Type B pancreatic cell (in vitro differentiated cells): Measurements from ENCODE around the gene HOXB6. TPM values are rescaled to one million over a fixed set of nuclear protein-coding genes. Genes with fewer than 3 reads are reported as not detected.

Experiments
- DNase-seq: peaks from one replicate; pipeline ENCODE4 v3.0.0; 2021; ENCODE audit warnings: mixed read lengths; ENCODE audit not compliant: unreplicated experiment; ENCODE audit errors: extremely low spot score
- H3K27ac Mint-ChIP-seq: 2 replicates; pipeline ENCODE4 v1.8.0; 2021; ENCODE audit warnings: mild to moderate bottlenecking, mixed read lengths
- H3K27me3 Mint-ChIP-seq: 2 replicates; pipeline ENCODE4 v1.8.0; 2021; ENCODE audit warnings: mixed read lengths
- H3K36me3 Mint-ChIP-seq: 2 replicates; pipeline ENCODE4 v1.8.0; 2021; ENCODE audit warnings: mixed read lengths
- H3K4me1 Mint-ChIP-seq: one replicate; pipeline ENCODE4 v1.8.0; 2021; ENCODE audit warnings: mixed read lengths; ENCODE audit not compliant: unreplicated experiment
- H3K4me3 Mint-ChIP-seq: 2 replicates; pipeline ENCODE4 v1.8.0; 2021; ENCODE audit warnings: mild to moderate bottlenecking, mixed read lengths
- H3K9me3 Mint-ChIP-seq: 2 replicates; pipeline ENCODE4 v1.8.0; 2021; ENCODE audit warnings: mixed read lengths
- CTCF ChIP-seq: fragments of 200-600 bp; sonication (generic); conservative IDR thresholded peaks from 2 replicates; pipeline ENCODE4 v1.5.0; 2021; ENCODE audit warnings: antibody characterized with exemption, mild to moderate bottlenecking
- total RNA-seq: library from RNA; stranded (reverse); gene quantifications from 2 replicates; pipeline ENCODE4 v1.2.1, GENCODE V29; 2021; ENCODE audit warnings: low replicate concordance

Gene HOXB6
- total RNA-seq, 1 donor from 2014 or later = 20.3 TPM

GRCh38 chr17:48628649-48629410, 24.0 kb upstream of the HOXB6 start:
- Mint-ChIP-seq H3K27ac (no peak overlapping the region), H3K4me3 (peak overlapping the region; percentile 8), H3K9me3 (no peaks in the 10 kb centered on the region), H3K4me1 (peaks cover 9% of the 10 kb centered on the region), H3K27me3 (peaks cover 98% of the 10 kb centered on the region), H3K36me3 (no peaks in the 10 kb centered on the region)
- TF ChIP-seq CTCF = no peak
- no peak for DNase-seq

GRCh38 chr17:48627623-48628521, 23.1 kb upstream of the HOXB6 start:
- Mint-ChIP-seq H3K9me3 (no peaks in the 10 kb centered on the region), H3K4me1 (peaks cover 8% of the 10 kb centered on the region), H3K36me3 (no peaks in the 10 kb centered on the region), H3K27me3 (peaks cover 98% of the 10 kb centered on the region), H3K4me3 (peak overlapping the region; percentile 34), H3K27ac (no peak overlapping the region)
- no peak for TF ChIP-seq CTCF
- DNase-seq = no peak

GRCh38 chr17:48627118-48627597, 22.4 kb upstream of the HOXB6 start:
- Mint-ChIP-seq H3K4me3 (peak overlapping the region; percentile 62), H3K9me3 (no peaks in the 10 kb centered on the region), H3K4me1 (peaks cover 6% of the 10 kb centered on the region), H3K27ac (no peak overlapping the region), H3K36me3 (no peaks in the 10 kb centered on the region), H3K27me3 (peaks cover 98% of the 10 kb centered on the region)
- no peak for TF ChIP-seq CTCF
- no peak for DNase-seq

- no peaks in the 10 kb centered on the region for H3K36me3 Mint-ChIP-seq
- DNase-seq = no peak
- H3K4me1 Mint-ChIP-seq = peaks cover 9% of the 10 kb centered on the region
- no peaks in the 10 kb centered on the region for H3K9me3 Mint-ChIP-seq
- no peak for TF ChIP-seq CTCF
- peak within 1 kb of the TSS; percentile 88 for H3K4me3 Mint-ChIP-seq
- peaks cover 98% of the 10 kb centered on the region for H3K27me3 Mint-ChIP-seq
- peak within 1 kb of the TSS; percentile 82 for H3K27ac Mint-ChIP-seq
Measured at GRCh38 chr17:48626245-48627117, 21.7 kb upstream of the HOXB6 start, which contains the start of gene HOXB9. HOXB9 (minus strand) TSS chr17:48626358; CDS start chr17:48626269, 89 bp downstream.
